PFSK-1 (cell line): ENCODE measurements around the gene DNTT.

Experiments used
- POLR2AphosphoS5 ChIP-seq: IDR thresholded peaks from 2 replicates; pipeline ENCODE4 v1.6.1; 2012; ENCODE audit warnings: low read depth, mild to moderate bottlenecking, control low read depth, low read length, moderate library complexity
- SIN3A ChIP-seq: IDR thresholded peaks from 2 replicates; pipeline ENCODE4 v1.6.1; 2012; ENCODE audit warnings: mild to moderate bottlenecking, low read length, moderate library complexity, borderline replicate concordance; ENCODE audit not compliant: insufficient read depth
- TAF1 ChIP-seq: IDR thresholded peaks from 2 replicates; pipeline ENCODE4 v1.6.1; 2012; ENCODE audit warnings: low read length, control low read depth, borderline replicate concordance; ENCODE audit not compliant: insufficient read depth
- TF ChIP-seq, protein P1 (sequence below), 2 experiments: IDR thresholded peaks; 2 replicates each; pipeline versions ENCODE4 v1.6.1 to v1.8.0; 2011 to 2012; ENCODE audit warnings: low read depth in 2 of 2, low read length in 2 of 2, control low read depth in 1 of 2, inconsistent platforms in 1 of 2, mild to moderate bottlenecking in 1 of 2, moderate library complexity in 1 of 2; ENCODE audit not compliant: insufficient read depth in 1 of 2

DNA sequence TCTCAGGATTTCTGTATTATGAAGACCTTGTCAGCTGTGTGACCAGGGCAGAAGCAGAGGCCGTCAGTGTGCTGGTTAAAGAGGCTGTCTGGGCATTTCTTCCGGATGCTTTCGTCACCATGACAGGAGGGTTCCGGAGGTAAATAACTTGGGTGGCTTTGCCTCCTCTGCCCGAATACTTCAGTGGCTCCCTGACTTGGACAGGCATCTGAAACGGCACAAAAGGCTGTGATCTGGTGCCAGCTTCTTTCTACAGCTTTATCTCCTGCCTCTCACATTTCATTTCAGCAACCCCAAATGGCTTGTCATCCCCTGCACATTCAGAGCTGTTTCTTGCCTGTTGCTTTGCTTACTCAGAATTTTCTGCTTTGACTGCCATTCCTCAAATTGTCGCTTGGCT, 23.2 kb downstream of the DNTT start:
- TF ChIP-seq POLR2AphosphoS5 = no peak
- TF ChIP-seq, protein P1, sequence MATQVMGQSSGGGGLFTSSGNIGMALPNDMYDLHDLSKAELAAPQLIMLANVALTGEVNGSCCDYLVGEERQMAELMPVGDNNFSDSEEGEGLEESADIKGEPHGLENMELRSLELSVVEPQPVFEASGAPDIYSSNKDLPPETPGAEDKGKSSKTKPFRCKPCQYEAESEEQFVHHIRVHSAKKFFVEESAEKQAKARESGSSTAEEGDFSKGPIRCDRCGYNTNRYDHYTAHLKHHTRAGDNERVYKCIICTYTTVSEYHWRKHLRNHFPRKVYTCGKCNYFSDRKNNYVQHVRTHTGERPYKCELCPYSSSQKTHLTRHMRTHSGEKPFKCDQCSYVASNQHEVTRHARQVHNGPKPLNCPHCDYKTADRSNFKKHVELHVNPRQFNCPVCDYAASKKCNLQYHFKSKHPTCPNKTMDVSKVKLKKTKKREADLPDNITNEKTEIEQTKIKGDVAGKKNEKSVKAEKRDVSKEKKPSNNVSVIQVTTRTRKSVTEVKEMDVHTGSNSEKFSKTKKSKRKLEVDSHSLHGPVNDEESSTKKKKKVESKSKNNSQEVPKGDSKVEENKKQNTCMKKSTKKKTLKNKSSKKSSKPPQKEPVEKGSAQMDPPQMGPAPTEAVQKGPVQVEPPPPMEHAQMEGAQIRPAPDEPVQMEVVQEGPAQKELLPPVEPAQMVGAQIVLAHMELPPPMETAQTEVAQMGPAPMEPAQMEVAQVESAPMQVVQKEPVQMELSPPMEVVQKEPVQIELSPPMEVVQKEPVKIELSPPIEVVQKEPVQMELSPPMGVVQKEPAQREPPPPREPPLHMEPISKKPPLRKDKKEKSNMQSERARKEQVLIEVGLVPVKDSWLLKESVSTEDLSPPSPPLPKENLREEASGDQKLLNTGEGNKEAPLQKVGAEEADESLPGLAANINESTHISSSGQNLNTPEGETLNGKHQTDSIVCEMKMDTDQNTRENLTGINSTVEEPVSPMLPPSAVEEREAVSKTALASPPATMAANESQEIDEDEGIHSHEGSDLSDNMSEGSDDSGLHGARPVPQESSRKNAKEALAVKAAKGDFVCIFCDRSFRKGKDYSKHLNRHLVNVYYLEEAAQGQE (IDR thresholded peaks at IDR 0.05; ENCODE audit: insufficient read depth in 1 of 2, low read depth in 2 of 2, low read length in 2 of 2) = no peak
- no peak for TF ChIP-seq TAF1
- no peak for TF ChIP-seq SIN3A
